HL-60/S4 treated with phorbol 12-myristate 13-acetate at 8.2 ng/mL for 4 days and 3 days (cell line): ENCODE data around the gene SKIC3.

ENCODE experiments used
- in situ Hi-C: fragments of 300-500 bp; cut with MboI; formaldehyde crosslinking; loops from 2 replicates; pipeline ENCODE4 v1.15.0; 2022; ENCODE audit warnings: low sequenced_read_pairs

The SKIC3 gene

GRCh38 chr5:95554647-95555548 lies at the start of gene SKIC3, which contains the start of gene ARSK:
Gene SKIC3, minus strand, starts transcription at chr5:95554977. Its CDS starts 7,827 bp downstream, at chr5:95547150.
Gene ARSK, plus strand, starts transcription at chr5:95555101. Its CDS starts 178 bp downstream, at chr5:95555279.
- in situ Hi-C loops: no loop called here

- in situ Hi-C loops: no loop called here
Measured at GRCh38 chr5:95600557-95600956, 45.8 kb upstream of the SKIC3 start.

- in situ Hi-C loops: no loop called here
Measured at GRCh38 chr5:95599252-95599651, 44.5 kb upstream of the SKIC3 start.

- in situ Hi-C loops: no loop called here
Measured at GRCh38 chr5:95595289-95595931, 40.6 kb upstream of the SKIC3 start.

- in situ Hi-C loops: no loop called here
Measured at GRCh38 chr5:95591490-95591901, 36.7 kb upstream of the SKIC3 start.

- in situ Hi-C loops: no loop called here
Measured at GRCh38 chr5:95590880-95591279, 36.1 kb upstream of the SKIC3 start.

GRCh38 chr5:95583992-95584391 lies 29.2 kb upstream of the SKIC3 start:
- in situ Hi-C loops: no loop called here

GRCh38 chr5:95581576-95581975 lies 26.8 kb upstream of the SKIC3 start:
- in situ Hi-C loops: no loop called here

GRCh38 chr5:95572016-95572415 lies 17.2 kb upstream of the SKIC3 start:
- in situ Hi-C loops: no loop called here

GRCh38 chr5:95565280-95565920 lies 10.6 kb upstream of the SKIC3 start:
- in situ Hi-C loops: no loop called here

- in situ Hi-C loops: no loop called here
Measured at GRCh38 chr5:95564450-95564849, 9.7 kb upstream of the SKIC3 start.

GRCh38 chr5:95563367-95563766 lies 8.6 kb upstream of the SKIC3 start:
- in situ Hi-C loops: no loop called here

GRCh38 chr5:95562282-95562681 lies 7.5 kb upstream of the SKIC3 start:
- in situ Hi-C loops: no loop called here

GRCh38 chr5:95557841-95558240 lies 3.1 kb upstream of the SKIC3 start:
- in situ Hi-C loops: no loop called here

GRCh38 chr5:95555553-95555952 lies 776 bp upstream of the SKIC3 start:
- in situ Hi-C loops: no loop called here

GRCh38 chr5:95554331-95554646 lies 488 bp downstream of the SKIC3 start:
- in situ Hi-C loops: no loop called here

GRCh38 chr5:95549030-95549429 lies 5.7 kb downstream of the SKIC3 start:
- in situ Hi-C loops: no loop called here

GRCh38 chr5:95543017-95543705 lies 11.6 kb downstream of the SKIC3 start:
- in situ Hi-C loops: no loop called here

- in situ Hi-C loops: no loop called here
Measured at GRCh38 chr5:95537501-95537900, 17.3 kb downstream of the SKIC3 start.

GRCh38 chr5:95533761-95534160 lies 21.0 kb downstream of the SKIC3 start:
- in situ Hi-C loops: no loop called here

GRCh38 chr5:95533106-95533505 lies 21.7 kb downstream of the SKIC3 start:
- in situ Hi-C loops: no loop called here
